Body of pancreas (tissue), 4 donors: Measurements from ENCODE around the gene GSPT2.

ENCODE experiments used
- CTCF ChIP-seq, 7 experiments: fragments of 450-650 bp in 4 of 7; fragments of 200-600 bp in 3 of 7; sonication (generic) in 3 of 7; IDR thresholded peaks; one replicate each; pipeline ENCODE4 v1.5.1; 2016 to 2019; ENCODE audit warnings: antibody characterized with exemption in 7 of 7
- POLR2A ChIP-seq, 3 donors: fragments of 450-650 bp; IDR thresholded peaks; one replicate each; pipeline ENCODE4 v1.6.1; 2016; ENCODE audit warnings: antibody characterized with exemption in 3 of 3, mild to moderate bottlenecking in 2 of 3

- TF ChIP-seq CTCF (IDR thresholded peaks at IDR 0.05) (no peak), POLR2A (IDR thresholded peaks at IDR 0.05) (no peak)
Measured at GRCh38 chrX:51697397-51697796, 45.8 kb upstream of the GSPT2 start.
